GM19023 (cell line): ENCODE results near the gene CCDC116.

ENCODE experiments used
- ATAC-seq: cut with Tn5 transposase; IDR thresholded peaks from one replicate; pipeline ENCODE4 v1.9.1; 2021; ENCODE audit warnings: mild to moderate bottlenecking, moderate library complexity; ENCODE audit not compliant: unreplicated experiment

CCDC116 gene

GRCh38 chr22:21650823-21651520 lies 18.4 kb downstream of the CCDC116 start:
- ATAC-seq: no peak

DNA sequence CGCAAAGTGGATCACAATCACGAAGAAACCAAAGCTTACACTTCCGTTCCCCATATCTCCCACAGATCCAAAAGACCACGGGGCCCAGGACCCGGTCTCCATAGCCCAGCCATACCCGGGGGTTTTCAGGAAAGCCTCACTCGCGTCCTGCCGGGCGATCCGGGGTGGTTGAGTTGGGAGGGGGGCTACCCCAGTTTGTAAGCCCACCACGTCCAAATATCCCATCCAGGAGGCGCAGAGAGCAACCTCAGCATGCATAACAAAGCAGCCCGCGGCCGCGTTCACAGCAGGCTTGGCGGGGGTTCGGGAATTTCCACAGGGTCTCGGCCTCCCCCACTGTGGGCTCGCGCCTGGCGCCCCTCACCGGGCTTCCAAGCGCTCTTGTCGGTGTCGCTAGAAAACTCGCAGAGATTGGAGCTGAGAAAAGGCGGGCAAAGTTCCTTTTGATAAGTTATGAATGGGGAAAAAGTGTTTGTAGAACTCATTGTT lies 19.0 kb downstream of the CCDC116 start:
- peak; percentile 21 for ATAC-seq

DNA sequence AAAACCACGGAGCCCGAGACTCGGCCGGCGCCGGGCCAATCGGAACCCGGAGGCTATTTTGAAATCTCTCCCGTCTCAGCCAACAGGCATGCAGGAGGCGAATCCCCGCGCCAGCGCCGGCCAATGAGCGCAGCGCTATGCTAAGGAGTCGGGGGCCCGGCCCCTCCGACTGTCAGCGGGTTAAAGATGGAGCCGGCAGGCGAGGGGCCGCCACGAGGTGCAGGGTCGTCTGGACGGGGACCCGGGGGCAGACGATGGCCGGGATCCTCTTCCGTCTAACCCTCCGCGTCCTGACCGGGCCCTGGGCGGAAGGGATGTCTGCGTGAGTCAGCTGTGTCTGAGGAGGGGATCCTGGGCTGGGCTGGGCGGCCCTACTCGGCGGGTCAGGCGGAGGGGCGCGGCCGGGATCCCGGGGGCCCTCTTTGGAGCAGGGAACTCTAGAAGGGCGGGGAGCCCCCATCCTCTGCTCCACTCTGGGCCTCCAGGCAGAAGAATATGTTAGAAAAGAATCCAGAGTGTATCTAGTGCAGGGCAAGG lies 19.5 kb downstream of the CCDC116 start:
- ATAC-seq: peak; percentile 85

- ATAC-seq: peak; percentile 3
Measured at GRCh38 chr22:21652547-21653545, 20.3 kb downstream of the CCDC116 start.

DNA sequence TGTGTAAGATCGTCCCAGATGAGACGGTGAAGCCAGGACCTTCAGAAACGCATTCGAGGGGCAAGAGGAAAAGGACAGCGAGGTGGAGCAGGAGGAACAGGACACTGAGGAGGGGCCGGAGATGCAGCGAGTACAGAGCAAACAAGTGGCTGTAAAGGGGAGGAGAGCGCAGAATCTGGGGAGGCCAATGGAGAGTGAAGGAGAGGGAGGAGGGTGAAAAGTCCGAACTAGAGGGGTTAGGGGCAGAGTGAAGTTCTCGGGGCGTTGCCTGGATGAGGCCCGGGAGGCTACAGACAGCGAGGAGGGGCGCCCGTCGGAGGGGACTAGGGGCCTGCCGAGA lies 24.4 kb downstream of the CCDC116 start:
- no peak for ATAC-seq

- ATAC-seq: peak; percentile 88
Measured at GRCh38 chr22:21657360-21658032, 24.9 kb downstream of the CCDC116 start.

DNA sequence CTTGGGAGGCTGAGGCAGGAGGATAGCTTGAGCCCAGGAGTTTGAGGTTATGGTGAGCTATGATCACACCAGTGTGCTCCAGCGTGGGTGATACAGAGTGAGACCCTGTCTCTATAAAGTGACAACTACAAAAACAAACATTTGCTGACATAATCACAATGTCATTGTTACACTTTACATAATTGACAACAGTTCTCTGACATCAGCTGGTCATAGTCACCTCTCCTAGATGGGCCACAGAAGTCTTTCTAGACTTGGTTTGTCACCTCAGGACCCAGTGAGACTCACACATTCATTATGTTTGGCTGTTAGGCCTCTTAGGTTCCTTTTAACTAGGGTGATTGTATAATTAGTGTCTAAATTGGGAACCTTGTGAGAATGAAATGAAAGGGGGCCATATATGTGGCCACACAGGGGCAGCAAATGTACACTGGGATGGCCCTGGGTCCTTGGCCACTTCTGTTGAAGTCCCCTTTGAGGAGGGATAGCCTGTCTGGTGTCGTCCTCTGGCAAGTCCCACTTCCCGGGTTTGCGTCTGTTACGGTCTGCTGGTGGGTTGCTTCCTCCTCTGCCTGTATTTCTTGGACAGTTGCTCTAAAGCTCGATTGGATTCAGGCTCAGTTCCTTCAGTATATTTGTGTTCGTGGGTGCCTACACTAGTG lies 27.4 kb downstream of the CCDC116 start:
- no peak for ATAC-seq

- no peak for ATAC-seq
Measured at GRCh38 chr22:21660904-21661303, 28.3 kb downstream of the CCDC116 start.

DNA sequence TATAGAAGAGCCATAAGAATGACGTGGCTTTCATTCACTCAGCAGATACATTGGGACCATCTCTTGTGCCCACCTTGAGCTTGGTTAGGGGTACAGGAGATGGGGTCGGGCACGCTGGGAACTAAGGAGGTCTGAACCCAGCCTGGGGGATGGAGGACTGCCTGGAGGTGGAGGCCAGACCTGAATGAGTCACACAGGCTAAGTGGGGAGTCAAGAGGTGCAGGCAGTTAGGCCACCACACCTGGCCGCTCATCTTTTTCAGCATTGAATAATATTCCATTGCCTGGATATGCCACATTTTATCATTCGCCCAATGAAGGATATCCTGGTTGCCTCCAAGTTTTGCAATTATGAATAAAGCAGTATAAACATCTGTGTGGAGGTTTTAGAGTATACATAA lies 29.4 kb downstream of the CCDC116 start:
- no peak for ATAC-seq

DNA sequence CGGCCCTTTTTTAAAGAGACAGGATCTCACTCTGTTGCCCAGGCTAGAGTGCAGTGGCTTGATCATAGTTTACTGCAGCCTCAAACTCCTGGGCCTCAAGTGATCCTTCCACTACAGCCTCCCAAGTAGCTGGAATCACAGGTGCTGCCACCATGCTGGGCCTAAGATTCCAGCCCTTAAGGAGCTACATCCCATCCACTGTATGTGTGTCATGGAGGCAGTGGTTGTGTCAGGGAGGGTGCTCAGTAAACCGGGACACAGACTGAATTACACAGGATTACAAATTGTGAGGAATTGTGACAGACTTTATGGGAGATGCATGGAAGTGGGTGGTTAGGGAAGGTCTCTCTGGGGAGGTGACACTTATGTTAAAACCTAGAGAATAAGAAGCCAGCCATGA lies 31.2 kb downstream of the CCDC116 start:
- ATAC-seq: no peak

- no peak for ATAC-seq
Measured at GRCh38 chr22:21665047-21665851, 32.7 kb downstream of the CCDC116 start.

DNA sequence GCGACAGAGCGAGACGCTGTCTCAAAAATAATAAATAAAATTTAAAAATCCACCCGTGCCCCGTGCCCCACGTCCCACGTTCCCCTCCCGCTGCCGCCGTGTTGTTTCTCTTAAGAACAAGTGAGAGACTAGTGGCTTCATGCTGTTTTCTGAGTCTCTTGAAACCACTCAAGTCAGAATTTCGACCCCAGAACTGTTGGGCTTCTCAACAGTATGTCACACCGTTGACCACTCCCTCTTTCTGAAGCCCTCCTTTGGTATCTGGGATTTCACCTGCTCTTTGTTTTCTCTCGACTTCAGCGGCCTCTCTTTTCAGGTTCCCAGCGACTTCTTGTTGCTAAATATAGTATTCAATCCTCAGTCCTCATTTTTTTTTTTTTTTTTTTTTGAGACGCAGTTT lies 34.2 kb downstream of the CCDC116 start:
- ATAC-seq: no peak

DNA sequence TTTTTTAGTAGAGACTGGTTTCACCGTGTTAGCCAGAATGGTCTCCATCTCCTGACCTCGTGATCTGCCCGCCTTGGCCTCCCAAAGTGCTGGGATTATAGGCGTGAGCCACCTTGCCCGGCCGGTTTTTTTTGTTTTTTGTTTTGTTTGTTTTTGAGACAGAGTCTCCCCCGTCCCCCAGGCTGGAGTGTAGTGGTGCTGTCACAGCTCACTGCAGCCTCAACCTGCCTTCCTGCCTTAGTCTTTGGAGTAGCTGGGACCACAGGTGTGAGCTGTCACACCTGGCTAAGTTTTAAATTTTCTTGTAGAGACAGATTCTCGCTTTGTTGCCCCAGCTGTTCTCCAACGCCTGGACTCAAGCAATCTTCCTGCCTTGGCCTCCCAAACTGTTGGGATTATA lies 36.5 kb downstream of the CCDC116 start:
- no peak for ATAC-seq

GRCh38 chr22:21672107-21672629 lies 39.6 kb downstream of the CCDC116 start:
- no peak for ATAC-seq

- ATAC-seq: no peak
Measured at GRCh38 chr22:21673534-21674321, 41.2 kb downstream of the CCDC116 start.

DNA sequence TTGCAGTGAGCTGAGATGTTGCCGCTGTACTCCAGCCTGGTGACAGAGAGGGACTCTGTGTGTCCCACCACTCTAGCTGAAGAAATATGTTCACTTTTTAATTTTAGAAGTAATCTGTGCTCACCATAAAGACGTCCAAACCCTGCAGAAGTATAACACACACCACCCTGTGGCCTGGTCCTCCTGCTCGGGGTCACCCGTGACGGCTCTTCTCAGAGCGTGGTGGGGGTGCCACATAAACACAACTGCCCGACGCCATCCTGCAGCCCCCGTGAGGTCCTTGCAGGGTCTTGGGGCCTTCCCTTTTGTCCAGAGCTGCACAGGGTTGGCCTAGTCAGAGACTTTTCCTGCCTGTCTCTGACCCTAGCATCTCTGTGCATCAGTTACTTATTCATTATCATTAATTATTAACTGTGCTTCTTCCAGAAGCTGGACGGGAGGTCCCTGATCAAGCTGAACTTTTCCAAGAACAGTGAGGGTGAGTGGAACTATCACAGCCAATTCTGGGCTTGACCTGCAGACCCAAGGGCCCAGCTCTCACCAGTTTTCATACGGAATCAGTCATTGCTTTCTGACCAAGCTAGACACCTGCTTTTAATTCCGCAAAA lies 42.2 kb downstream of the CCDC116 start:
- no peak for ATAC-seq

DNA sequence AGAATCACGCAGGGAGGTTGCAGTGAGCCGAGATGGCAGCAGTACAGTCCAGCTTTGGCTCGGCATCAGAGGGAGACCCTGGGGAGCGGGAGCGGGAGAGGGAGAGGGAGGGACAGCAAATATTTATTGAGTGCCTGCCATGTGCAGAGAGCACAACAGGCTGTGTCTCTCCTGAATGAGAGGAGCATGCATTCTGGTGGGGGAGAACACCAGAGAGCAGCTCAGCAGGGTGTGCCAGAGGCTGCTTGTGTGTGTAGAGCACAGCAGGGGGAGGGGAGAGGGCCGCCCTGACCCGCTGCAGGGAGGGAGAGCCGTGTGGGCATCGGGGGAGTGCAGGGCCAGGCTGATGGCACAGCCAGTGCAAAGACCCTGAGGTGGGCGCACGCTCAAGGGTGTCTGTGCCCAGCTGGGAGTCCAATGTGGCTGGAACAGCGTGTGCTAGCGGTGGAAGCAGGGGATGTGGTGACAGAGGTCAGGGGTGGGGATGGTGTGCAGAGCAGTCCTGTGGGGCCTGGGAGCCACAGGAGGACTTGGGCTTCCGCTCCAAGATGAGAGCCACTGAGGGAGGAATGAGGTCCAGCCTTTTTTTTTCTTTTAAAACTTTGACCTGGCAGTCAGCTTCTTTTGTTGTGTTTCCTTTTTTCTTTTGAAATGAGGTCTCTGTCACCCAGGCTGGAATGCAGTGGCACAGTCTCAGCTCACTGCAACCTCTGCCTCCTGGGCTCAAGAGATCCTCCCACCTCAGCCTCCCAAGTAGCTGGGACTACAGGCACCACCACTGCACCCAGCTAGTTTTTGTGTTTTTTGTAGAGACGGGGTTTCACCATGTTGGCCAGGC lies 45.3 kb downstream of the CCDC116 start:
- no peak for ATAC-seq
